Stimulated activated naive B cell treated with anti-CD40 and anti-IgM and Interleukin-4, amounts not matched to agents 10 μg/mL and 1 μg/mL and 100 μg/mL, for 72 hours (primary cell): ENCODE data around the gene IL9.

Experiments used
- ATAC-seq, 2 donors: fragments of 150-1000 bp; cut with Tn5 transposase; replicated peaks; 2 replicates each; pipeline ENCODE4 v1.10.0; 2021; ENCODE audit warnings: moderate library complexity in 1 of 2
- DNase-seq: peaks from one replicate; pipeline ENCODE4 v3.0.0; 2021
- H3K27ac Mint-ChIP-seq: one replicate; pipeline ENCODE4 v1.8.0; 2022; ENCODE audit warnings: mild to moderate bottlenecking, mixed read lengths
- H3K27me3 Mint-ChIP-seq, 2 donors: one replicate each; pipeline ENCODE4 v1.8.0; 2022; ENCODE audit warnings: mixed read lengths in 2 of 2
- H3K36me3 Mint-ChIP-seq, 2 donors: one replicate each; pipeline ENCODE4 v1.8.0; 2022; ENCODE audit warnings: mixed read lengths in 2 of 2, mild to moderate bottlenecking in 1 of 2
- H3K4me1 Mint-ChIP-seq, 2 donors: one replicate each; pipeline ENCODE4 v1.8.0; 2022; ENCODE audit warnings: mixed read lengths in 2 of 2, mild to moderate bottlenecking in 1 of 2
- H3K4me3 Mint-ChIP-seq, 2 donors: one replicate each; pipeline ENCODE4 v1.8.0; 2022; ENCODE audit warnings: mild to moderate bottlenecking in 2 of 2, mixed read lengths in 2 of 2, moderate library complexity in 1 of 2
- H3K9me3 Mint-ChIP-seq, 2 donors: one replicate each; pipeline ENCODE4 v1.8.0; 2022; ENCODE audit warnings: mixed read lengths in 2 of 2, mild to moderate bottlenecking in 1 of 2

Gene IL9

GRCh38 chr5:135895474-135896006 lies at the start of gene IL9:
Gene IL9 (minus strand): TSS chr5:135895841. CDS start chr5:135895816, 25 bp downstream.
- Mint-ChIP-seq H3K4me3 (no peak within 1 kb of the TSS), H3K4me1 (no peaks in the 10 kb centered on the region), H3K36me3 (no peaks in the 10 kb centered on the region), H3K27me3 (peaks cover 22 to 38% of the 10 kb centered on the region in 2 donors), H3K27ac (no peak within 1 kb of the TSS), H3K9me3 (no peaks in the 10 kb centered on the region)
- ATAC-seq (no peak), DNase-seq (no peak)

- Mint-ChIP-seq H3K36me3 (no peaks in the 10 kb centered on the region), H3K4me1 (no peaks in the 10 kb centered on the region), H3K27me3 (peaks cover 16 to 30% of the 10 kb centered on the region in 2 donors), H3K27ac (no peak overlapping the region), H3K9me3 (no peaks in the 10 kb centered on the region), H3K4me3 (no peak overlapping the region)
- no peak for DNase-seq
- ATAC-seq: no peak
Observed at GRCh38 chr5:135944967-135945560, 49.4 kb upstream of the IL9 start.

GRCh38 chr5:135944564-135944963 lies 48.9 kb upstream of the IL9 start:
- no peak for DNase-seq
- no peaks in the 10 kb centered on the region for H3K36me3 Mint-ChIP-seq
- H3K4me1 Mint-ChIP-seq: no peaks in the 10 kb centered on the region
- no peak overlapping the region for H3K27ac Mint-ChIP-seq
- no peak for ATAC-seq
- peaks cover 16 to 28% of the 10 kb centered on the region in 2 donors for H3K27me3 Mint-ChIP-seq
- H3K9me3 Mint-ChIP-seq: no peaks in the 10 kb centered on the region
- H3K4me3 Mint-ChIP-seq: no peak overlapping the region

- ATAC-seq (no peak), DNase-seq (no peak)
- Mint-ChIP-seq H3K27me3 (peaks cover 13 to 27% of the 10 kb centered on the region in 2 donors), H3K36me3 (no peaks in the 10 kb centered on the region), H3K4me3 (no peak overlapping the region), H3K4me1 (no peaks in the 10 kb centered on the region), H3K9me3 (no peaks in the 10 kb centered on the region), H3K27ac (no peak overlapping the region)
Observed at GRCh38 chr5:135942202-135942771, 46.6 kb upstream of the IL9 start.

- Mint-ChIP-seq H3K4me3 (no peak overlapping the region), H3K36me3 (no peaks in the 10 kb centered on the region), H3K27me3 (peaks cover 13 to 27% of the 10 kb centered on the region in 2 donors), H3K27ac (no peak overlapping the region), H3K4me1 (no peaks in the 10 kb centered on the region), H3K9me3 (no peaks in the 10 kb centered on the region)
- no peak for ATAC-seq
- DNase-seq: no peak
Observed at GRCh38 chr5:135941711-135942110, 46.1 kb upstream of the IL9 start.

- H3K4me1 Mint-ChIP-seq: no peaks in the 10 kb centered on the region
- H3K27me3 Mint-ChIP-seq: peaks cover 9 to 22% of the 10 kb centered on the region in 2 donors
- no peaks in the 10 kb centered on the region for H3K36me3 Mint-ChIP-seq
- ATAC-seq (no peak), DNase-seq (no peak)
- no peak overlapping the region for H3K4me3 Mint-ChIP-seq
- H3K9me3 Mint-ChIP-seq: no peaks in the 10 kb centered on the region
- H3K27ac Mint-ChIP-seq: no peak overlapping the region
Observed at GRCh38 chr5:135937245-135937911, 41.7 kb upstream of the IL9 start.

- H3K4me3 Mint-ChIP-seq: no peak overlapping the region
- peaks cover 17 to 33% of the 10 kb centered on the region in 2 donors for H3K27me3 Mint-ChIP-seq
- ATAC-seq (no peak), DNase-seq (no peak)
- no peaks in the 10 kb centered on the region for H3K4me1 Mint-ChIP-seq
- no peaks in the 10 kb centered on the region for H3K9me3 Mint-ChIP-seq
- H3K36me3 Mint-ChIP-seq: no peaks in the 10 kb centered on the region
- H3K27ac Mint-ChIP-seq: no peak overlapping the region
Observed at GRCh38 chr5:135934939-135935338, 39.3 kb upstream of the IL9 start.

GRCh38 chr5:135930949-135931295 lies 35.3 kb upstream of the IL9 start:
- no peaks in the 10 kb centered on the region for H3K4me1 Mint-ChIP-seq
- DNase-seq (no peak), ATAC-seq (no peak)
- no peaks in the 10 kb centered on the region for H3K9me3 Mint-ChIP-seq
- H3K4me3 Mint-ChIP-seq: no peak overlapping the region
- H3K27me3 Mint-ChIP-seq: peaks cover 38 to 53% of the 10 kb centered on the region in 2 donors
- H3K36me3 Mint-ChIP-seq: no peaks in the 10 kb centered on the region
- no peak overlapping the region for H3K27ac Mint-ChIP-seq

- Mint-ChIP-seq H3K27ac (no peak overlapping the region), H3K4me1 (no peaks in the 10 kb centered on the region), H3K9me3 (no peaks in the 10 kb centered on the region), H3K27me3 (peaks cover 39 to 56% of the 10 kb centered on the region in 2 donors), H3K36me3 (no peaks in the 10 kb centered on the region), H3K4me3 (no peak overlapping the region)
- ATAC-seq (no peak), DNase-seq (no peak)
Observed at GRCh38 chr5:135930029-135930948, 34.6 kb upstream of the IL9 start.

GRCh38 chr5:135921388-135921787 lies 25.7 kb upstream of the IL9 start:
- no peaks in the 10 kb centered on the region for H3K36me3 Mint-ChIP-seq
- no peaks in the 10 kb centered on the region for H3K4me1 Mint-ChIP-seq
- H3K27ac Mint-ChIP-seq: no peak overlapping the region
- DNase-seq (no peak), ATAC-seq (no peak)
- H3K27me3 Mint-ChIP-seq: peaks cover 36 to 39% of the 10 kb centered on the region in 2 donors
- no peaks in the 10 kb centered on the region for H3K9me3 Mint-ChIP-seq
- no peak overlapping the region for H3K4me3 Mint-ChIP-seq

- ATAC-seq (no peak), DNase-seq (no peak)
- H3K27me3 Mint-ChIP-seq: peaks cover 31% of the 10 kb centered on the region in 2 donors
- no peaks in the 10 kb centered on the region for H3K4me1 Mint-ChIP-seq
- H3K27ac Mint-ChIP-seq: no peak overlapping the region
- H3K4me3 Mint-ChIP-seq: no peak overlapping the region
- no peaks in the 10 kb centered on the region for H3K36me3 Mint-ChIP-seq
- no peaks in the 10 kb centered on the region for H3K9me3 Mint-ChIP-seq
Observed at GRCh38 chr5:135920199-135920598, 24.6 kb upstream of the IL9 start.

GRCh38 chr5:135916638-135917263 lies 21.1 kb upstream of the IL9 start:
- Mint-ChIP-seq H3K4me1 (no peaks in the 10 kb centered on the region), H3K27me3 (peaks cover 17 to 25% of the 10 kb centered on the region in 2 donors)
- no peak for DNase-seq

GRCh38 chr5:135915466-135916001 lies 19.9 kb upstream of the IL9 start:
- H3K9me3 Mint-ChIP-seq: no peaks in the 10 kb centered on the region
- ATAC-seq: no peak
- peaks cover 25 to 33% of the 10 kb centered on the region in 2 donors for H3K27me3 Mint-ChIP-seq
- H3K4me1 Mint-ChIP-seq: no peaks in the 10 kb centered on the region
- DNase-seq: no peak
- no peak overlapping the region for H3K27ac Mint-ChIP-seq
- no peak overlapping the region for H3K4me3 Mint-ChIP-seq
- H3K36me3 Mint-ChIP-seq: no peaks in the 10 kb centered on the region

More at GRCh38 chr5:135916638-135917263, 21.1 kb upstream of the IL9 start:
- H3K36me3 Mint-ChIP-seq: no peaks in the 10 kb centered on the region
- no peak overlapping the region for H3K27ac Mint-ChIP-seq
- H3K9me3 Mint-ChIP-seq: no peaks in the 10 kb centered on the region
- no peak overlapping the region for H3K4me3 Mint-ChIP-seq
- no peak for ATAC-seq
